Measurements from ENCODE around the gene VGLL3.
A peak's percentile ranks its signal among the peaks of the same experiment; 100 is the strongest.
"Not testable (repeated sequence)": the region's sequence is repeated elsewhere in the genome, so short reads cannot be mapped to it uniquely, and the experiment has no call there.

VGLL3 gene, protein sequence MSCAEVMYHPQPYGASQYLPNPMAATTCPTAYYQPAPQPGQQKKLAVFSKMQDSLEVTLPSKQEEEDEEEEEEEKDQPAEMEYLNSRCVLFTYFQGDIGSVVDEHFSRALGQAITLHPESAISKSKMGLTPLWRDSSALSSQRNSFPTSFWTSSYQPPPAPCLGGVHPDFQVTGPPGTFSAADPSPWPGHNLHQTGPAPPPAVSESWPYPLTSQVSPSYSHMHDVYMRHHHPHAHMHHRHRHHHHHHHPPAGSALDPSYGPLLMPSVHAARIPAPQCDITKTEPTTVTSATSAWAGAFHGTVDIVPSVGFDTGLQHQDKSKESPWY

DNA sequence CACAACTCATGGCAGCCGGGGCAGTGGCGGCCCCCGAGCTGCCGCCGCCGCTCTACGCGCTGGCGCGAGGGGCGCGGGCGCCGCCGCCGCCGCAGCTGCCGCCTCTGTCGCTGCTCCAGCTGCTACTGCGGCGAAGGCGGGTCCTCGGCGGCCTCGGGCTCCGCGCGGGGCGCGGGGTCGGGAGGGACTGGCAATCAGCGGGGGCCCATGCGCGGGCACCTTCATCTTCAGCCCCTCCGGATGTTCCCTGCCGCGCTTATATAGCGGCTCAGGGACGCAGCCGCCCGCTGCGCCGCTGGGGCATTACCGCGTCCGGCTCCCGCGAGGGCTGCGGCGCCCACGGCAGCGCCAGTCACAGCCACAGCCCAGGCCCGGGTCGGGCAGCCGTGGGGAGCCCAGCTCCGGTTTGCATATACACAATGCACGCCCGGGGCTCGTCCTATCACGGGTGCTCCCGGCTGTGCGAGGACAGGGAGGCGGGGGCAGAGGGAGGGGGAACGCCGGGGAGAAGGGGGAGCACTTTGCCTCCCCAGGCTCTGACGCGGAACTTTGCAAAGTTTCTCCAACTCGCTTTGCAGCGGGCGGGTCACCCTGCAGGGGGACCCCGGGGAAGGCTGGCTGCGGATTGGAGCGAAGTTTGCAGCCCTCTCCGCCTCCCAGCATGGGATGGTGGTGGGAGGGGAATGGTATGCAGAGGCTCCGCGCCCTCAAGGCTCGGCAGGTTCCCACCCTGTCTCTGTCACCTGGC, at the start of gene VGLL3:
TSS of gene VGLL3 (minus strand) at position 416 of the 748 bp plus-strand sequence. CDS start at position 10, 406 bp downstream.
- peak; percentile 88 for DNase-seq (ENCODE audit: low spot score)

DNA sequence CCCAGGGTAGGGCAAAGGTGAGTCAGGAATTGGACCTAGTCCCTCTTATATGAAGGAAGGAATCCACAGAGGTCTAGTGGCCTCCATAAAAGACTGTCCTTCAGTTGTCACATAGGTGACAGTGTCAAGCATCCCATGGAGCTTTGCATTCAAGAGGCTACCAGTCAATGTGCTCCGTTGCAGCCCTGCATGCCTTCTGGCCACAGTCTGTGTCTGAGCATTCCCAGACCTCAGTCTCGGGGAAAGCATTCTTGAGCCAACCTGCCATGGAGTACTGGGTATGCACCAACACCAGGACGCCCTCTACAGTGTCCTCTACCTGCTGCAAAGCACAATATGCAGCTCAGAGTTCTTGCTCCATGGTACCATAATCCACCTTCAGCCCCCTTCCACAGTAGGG, 46.7 kb upstream of the VGLL3 start:
- DNase-seq (ENCODE audit: low spot score), result no peak

DNA sequence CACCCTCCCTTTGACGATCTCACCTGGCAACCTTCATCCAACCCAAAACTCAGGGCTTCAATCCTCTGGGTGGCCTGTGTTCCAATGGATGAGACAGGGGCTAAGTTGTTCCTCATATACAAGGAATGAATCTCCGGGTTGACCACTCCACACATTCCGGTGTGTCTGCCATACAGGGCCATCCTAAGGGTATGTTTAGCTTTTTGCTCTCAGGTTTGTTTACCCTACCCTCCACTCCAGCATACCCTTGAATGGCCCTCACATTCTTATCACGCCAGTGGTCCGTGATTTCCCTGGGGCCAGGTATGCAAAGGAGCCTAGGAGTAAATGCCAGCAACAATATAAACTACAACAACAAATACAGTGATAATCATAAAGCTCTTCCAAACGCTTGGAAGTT, 45.7 kb upstream of the VGLL3 start:
- no peak for DNase-seq (ENCODE audit: low spot score)

DNA sequence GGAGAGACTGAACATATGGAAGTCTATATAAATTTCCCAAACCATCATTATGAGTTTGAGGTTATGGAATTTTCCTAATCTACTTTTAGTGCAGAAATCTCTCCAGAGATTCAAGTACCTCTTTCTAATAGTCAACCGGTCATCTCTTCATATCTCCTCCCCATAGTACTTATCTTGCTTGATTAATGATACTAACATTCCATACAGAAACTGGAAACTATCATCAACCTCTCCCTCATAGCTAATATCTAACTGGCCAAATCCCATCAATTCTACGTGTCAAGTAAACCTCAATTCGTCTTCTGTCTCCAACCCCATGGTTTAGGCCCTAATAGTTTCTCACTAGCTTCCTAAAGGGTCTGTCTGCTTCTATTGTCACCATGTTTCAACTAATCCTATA, 44.4 kb upstream of the VGLL3 start:
- no peak for DNase-seq (ENCODE audit: low spot score)

DNA sequence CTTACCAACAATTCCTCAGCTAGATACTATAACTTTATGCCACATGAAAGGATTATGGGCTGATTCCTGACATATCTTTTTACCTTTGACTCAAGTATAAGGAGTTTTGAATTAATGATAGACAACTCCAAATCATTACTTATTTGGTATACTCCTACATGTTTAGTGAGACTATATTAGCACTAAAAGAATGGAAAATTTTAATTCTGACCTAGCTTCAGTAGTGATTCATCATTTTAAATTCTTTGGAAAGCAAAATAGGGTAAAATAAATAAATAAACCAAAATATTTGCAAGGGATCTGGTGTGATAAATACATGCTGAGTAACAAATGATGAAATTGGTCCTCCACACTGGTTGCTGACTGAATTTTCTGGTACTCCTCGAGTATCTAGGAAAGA, 42.3 kb upstream of the VGLL3 start:
- DNase-seq (ENCODE audit: low spot score), result peak; percentile 14

DNA sequence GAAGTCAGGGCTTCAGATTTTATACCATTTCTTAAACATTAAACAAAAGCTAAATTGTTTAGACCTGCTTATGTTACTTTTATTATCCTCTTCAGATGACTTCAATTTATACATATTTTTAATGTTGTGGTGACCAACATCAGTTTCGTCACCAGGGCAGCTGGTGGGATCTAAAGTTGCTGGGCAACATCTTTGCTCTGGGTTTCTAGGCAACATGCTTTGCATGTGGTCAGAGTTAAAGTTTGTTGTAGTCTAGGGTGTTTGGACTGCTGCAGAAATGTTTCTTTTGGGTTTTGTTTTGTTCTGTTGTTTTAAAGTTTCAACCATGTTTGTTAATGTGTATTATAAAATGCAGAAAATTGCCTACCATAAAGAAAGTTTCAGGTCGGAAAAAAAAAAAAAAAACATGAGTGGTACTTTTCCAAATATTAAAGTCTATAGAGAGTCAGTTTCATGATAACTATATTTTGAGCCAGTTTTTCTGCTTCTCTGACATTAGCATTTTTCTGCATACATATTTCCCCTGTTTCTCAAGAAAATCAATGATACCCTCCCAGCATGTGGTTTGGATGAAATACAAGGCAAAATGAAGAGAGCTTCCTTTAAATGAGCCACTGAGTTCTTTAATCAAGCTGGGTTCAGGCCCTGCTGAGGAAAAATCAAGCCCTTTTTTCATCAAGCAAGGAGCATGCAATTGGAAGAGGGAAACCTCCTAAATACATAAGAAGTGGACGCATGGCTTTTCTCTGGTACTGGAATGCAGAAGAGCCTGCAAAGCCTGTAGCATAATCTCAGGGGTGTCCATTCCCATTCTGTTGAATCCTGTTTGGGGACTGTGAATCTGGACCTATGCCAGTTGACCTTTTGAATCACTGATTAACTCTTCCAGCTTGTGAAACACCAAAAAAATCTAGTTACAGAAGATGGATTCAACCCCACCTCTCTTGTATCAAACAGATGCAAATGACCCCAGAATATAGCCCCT, 35.0 kb upstream of the VGLL3 start:
- peak; percentile 18 for DNase-seq (ENCODE audit: low spot score)

DNA sequence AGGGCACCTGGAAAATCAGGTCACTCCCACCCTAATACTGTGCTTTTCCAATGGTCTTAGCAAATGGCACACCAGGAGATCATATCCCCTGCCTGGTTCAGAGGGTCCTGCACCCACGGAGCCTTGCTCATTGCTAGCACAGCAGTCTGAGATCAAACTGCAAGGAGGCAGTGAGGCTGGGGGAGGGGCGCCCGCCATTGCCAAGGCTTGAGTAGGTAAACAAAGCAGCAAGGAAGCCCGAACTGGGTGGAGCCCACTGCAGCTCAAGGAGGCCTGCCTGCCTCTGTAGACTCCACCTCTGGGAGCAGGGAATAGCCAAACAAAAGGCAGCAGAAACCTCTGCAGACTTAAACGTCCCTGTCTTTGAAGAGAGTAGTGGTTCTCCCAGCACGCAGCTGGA, 26.4 kb upstream of the VGLL3 start:
- not testable (repeated sequence) for DNase-seq (ENCODE audit: low spot score)

DNA sequence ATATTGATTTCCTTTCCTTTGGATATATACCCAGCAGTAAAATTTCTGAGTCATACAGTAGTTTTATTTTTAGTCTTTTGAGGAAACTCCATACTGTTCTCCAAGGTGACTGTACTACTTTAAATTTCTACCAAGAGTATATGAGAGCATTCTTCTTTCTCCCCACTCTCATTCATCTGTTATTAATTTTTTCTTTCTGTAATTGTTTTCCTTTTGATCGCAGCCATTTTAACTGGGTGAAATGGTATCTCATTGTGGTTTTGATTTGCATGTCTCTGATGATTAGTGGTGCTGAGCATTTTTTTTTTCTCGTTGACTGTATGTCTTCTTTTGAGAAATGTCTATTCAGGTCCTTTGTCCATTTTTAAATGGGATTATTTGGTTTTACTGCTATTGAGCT, 18.3 kb upstream of the VGLL3 start:
- no peak for DNase-seq (ENCODE audit: low spot score)

DNA sequence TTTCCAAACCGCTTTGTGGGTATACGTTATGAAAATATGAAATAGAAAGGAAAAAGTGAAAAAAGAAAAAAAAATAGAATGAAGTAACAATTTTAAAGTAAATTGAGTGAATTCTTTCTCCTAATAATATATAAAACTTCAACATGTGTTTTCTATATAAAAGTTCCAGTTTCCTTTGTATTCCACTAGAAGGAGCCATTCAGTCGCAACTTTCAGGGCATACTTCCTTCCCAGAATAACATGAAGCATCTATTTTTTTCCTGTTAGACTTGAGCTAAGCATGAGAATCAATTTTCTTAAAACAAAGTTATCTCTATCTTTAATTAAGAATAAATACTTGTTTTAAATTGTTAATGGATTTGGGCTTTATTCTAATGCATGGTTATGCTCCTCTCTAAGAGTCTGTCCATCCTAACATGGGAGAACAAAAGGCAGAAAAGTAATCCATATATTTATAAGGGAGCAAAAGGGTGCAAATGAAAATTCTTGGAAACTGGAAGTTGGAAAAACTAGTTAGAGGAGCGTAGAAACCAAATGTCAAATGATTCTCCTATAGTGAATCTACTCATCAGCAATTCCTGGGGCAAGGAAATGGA, 16.0 kb upstream of the VGLL3 start:
- DNase-seq (ENCODE audit: low spot score), result peak; percentile 23

DNA sequence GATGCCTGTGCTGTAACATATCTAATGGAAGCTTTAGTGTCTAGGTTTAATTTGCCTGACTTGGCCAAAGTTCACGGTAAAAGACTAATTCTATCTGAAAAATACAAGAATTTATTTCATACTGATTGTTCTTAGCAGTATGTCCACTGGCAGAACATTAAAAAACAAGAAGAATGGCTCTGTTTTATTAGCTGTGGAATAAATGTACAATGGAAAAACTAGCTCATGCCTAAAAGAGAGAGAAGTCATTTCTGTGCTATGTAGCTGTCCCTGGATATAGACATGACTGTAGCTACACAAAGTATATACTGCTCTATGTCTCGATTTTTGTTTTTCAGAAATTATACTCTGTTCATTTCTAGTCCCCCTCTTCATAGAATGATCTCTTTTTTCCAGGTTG, 13.9 kb upstream of the VGLL3 start:
- DNase-seq (ENCODE audit: low spot score), result no peak

DNA sequence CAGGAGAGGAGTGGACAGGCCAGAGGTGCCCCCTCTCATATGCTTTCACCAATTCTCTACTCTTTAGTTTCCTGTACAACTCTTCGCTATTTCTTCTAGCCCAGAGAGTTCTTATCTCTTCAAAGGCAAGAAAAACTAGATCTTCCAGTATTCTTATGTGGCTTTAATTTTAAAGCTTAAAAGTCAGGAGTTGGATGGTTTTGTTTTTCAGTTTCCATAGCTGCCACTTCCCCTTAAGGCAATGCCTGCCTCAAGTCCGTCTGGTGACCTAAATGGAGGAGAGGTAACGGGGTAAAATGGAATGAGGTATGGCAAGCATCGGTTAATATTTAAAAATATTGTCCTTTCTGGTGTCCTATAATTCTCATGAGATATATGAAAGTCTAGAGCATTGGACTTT, 11.4 kb upstream of the VGLL3 start:
- no peak for DNase-seq (ENCODE audit: low spot score)

DNA sequence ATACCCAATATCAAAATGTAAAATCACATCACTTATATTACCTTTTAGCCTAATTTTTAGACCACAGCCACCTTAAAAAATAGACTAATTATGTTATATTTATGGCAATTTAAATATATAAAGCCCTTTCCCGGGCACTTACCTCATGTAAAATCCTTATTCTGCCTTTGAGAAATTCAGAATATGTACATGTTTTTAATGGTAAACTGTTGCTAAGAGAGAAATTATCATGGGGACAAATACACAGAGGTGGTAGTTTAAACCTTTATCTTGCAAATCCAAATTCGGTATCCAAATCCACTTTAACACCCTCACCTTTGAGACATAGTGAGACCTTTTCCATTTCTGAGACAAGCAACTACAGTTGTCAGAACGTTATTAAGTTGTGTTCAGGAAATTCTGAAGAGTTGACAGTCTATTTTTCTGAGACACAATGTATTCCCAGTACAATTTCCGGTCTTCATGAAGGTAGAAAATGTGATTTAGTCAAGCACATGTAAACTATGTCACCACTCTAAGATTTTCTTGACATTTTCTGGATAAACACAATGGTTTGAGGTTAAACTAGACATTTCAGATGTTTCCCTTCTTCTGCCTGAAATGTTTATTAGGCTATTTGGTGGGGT, 10.6 kb upstream of the VGLL3 start:
- no peak for DNase-seq (ENCODE audit: low spot score)

DNA sequence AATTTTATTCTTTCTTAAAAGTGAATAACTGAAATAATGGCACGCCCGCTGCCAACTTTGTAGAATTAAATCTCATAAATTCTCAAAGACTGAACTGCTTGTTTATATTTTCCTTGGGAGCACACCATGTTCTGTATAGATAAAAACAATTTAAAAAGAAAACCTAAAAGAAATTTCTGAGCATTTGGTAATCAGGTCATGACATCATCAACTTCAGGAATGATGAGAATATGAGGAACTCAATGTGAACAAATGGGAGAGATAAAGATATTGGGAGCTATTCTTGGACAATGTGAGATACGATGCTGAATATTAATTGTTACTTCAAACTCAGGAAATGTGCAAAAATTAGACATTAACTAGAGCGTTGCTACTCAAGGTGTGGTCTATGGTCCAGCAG, 10.0 kb upstream of the VGLL3 start:
- no peak for DNase-seq (ENCODE audit: low spot score)

DNA sequence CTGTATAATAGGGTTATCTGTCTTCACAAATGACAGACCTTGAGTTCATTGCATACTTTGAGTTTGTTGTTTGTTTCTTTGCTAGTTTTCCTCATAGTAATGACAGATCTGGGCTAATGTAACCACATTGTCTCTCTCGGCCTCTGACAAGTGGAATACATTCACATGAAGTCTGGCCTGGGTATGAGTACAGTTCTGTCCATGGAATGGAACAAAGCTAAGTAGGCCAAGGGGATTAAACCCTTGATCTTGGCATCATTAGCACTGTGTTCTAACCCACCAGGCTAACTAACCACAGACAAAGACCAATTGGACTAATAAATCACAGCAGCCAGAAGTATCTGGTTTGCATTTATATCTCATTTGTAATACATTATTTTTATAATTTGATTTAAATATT, 7.6 kb upstream of the VGLL3 start:
- no peak for DNase-seq (ENCODE audit: low spot score)

DNA sequence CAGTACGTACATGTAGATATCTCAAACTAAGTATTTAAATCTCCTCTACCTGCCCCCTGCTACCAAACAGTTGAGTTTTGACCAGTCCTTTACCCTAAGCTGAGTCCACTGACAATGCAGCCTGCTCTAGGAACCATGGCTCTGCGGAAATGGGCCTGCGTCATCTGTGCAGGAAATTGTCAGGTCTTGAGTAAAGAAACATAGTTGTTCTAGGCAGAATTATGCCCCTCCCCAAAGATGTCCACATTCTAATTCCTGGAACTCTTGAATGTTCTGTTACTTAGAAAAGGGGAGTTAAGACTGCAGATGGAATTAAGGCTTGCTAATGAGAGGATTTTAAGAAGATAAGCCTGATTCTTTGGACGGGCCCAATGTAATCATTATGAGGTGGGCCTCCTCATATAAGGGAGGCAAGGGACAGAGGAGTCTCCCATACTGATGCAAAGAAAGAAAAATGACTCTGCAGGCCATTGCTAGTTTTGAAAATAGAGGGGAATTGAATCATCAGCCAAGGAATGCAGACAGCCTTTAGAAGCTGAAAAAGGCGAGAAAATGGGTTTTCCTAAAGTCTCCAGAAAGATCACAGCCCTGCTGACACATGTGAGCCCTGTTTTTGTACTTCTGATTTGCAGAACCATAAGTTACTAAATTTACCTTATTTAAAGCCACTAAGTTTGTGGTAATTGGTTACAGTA, 5.5 kb upstream of the VGLL3 start:
- no peak for DNase-seq (ENCODE audit: low spot score)

DNA sequence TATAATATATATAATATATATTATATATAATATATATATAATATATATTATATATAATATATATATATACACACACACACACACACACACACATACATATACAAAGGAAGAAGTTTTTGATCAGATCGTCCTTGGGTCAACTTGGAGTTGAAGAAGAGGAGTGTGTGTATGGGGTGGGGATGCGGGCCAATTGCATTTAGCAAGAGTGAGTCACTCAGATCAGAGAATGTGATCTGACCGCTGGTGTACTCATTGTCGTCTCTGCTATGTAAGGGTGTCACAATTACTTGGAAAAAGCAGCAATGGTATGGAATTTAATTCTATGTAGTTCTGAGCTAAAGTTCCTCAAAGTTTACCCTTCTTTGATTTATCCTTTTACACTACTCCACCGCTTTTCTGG, 4.6 kb upstream of the VGLL3 start:
- DNase-seq (ENCODE audit: low spot score), result peak; percentile 74

DNA sequence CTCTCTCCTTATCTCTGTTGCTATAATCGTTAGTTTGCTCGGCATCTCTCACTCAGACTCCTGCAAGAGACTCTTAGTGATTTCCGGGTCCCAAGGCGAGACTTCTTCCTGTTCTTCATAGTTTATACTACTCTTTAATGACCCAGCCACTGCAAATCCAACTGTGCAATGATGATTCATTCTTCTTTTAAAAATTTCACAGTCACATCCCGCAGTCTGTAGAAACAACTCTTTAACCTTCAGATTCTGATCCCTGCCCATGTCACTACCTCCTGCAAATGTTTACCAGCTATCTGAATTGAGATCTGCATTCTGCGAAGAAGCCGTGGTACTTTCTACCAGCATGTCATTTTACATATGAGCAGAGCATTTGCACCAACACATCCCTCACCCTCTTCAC, 2.8 kb upstream of the VGLL3 start:
- peak; percentile 39 for DNase-seq (ENCODE audit: low spot score)

DNA sequence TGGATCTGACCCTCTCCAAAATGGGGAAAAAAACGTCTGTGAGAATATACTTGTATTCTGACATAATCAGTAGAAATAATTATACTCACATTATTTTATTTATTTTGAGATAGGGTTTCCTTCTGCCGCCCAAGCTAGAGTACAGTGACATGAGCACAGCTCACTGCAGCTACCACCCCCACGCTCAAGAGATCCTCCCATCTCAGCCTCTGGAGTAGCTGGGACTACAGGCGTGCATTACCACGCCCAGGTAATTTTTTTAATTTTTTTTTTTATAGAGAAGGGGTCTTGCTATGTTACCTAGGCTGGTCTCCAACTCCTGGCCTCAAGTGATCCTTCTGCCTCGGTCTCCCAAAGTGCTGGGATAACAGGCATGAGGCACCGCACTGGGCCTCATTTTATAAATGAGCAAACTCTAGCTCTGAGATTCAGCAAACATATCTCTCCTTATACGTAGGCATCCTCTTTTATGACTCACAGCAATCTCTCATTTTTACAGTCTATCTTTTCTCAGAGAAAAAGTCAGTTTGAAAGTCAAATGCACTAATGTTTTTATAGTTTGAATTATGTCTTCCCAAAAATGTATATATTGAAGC, 989 bp upstream of the VGLL3 start:
- no peak for DNase-seq (ENCODE audit: low spot score)

DNA sequence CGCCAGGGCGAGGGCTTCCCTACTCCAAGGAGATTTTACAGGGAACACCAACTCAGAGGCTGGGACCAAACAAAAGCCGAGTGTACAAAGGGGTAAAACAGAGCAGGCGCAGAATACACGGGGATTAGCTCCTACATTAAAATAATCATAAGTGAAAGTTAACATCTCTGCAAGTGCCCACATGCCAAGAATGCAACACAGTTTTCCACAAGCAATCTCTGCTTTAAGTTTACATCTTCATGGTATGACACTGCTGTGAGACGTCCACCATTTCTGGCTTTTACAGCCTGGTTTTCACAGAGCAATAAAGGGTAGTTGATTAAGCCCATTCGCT, 500 bp upstream of the VGLL3 start:
- no peak for DNase-seq (ENCODE audit: low spot score)

DNA sequence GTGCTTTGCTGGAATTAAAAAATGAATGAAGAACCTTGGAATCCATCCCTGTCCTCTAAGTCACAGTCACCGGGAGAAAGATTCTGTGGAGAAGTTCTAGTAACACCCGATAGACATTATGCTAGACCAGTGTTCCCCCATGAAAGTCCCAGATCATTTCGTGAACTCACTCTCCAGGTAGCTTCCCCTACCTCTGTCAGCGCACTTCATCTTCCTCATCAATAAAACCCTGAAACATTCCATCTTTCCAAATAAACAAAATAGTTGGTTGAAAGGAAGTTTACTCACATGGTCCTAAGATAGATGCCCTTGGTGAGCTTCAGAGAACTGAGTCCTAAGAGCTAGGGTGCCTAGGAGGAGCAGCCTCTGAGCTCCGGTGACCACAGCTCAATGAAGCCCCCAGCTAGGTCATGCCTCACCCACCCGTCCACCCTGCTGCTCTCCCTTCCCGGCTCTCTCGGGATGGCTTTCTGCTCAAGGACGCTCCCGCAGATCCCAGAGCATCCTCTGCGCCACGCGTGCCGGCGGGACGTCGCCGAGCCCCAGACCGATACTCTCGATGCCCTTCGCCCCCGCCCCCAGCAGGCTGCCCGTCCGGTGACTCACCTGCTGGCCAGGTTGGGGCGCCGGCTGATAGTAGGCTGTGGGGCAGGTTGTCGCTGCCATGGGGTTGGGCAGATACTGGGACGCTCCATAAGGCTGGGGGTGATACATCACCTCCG, 776 bp downstream of the VGLL3 start:
- peak; percentile 37 for DNase-seq (ENCODE audit: low spot score)

Data from AG20443 (cell line).